ENCODE measurements around the gene SELENOM. TPM values are rescaled to one million over a fixed set of nuclear protein-coding genes. Genes with fewer than 3 reads are reported as not detected.
"Not testable (repeated sequence)": the region's sequence is repeated elsewhere in the genome, so short reads cannot be mapped to it uniquely, and the experiment has no call there.

SELENOM gene
- total RNA-seq, 1 donor from 2014 or later: 89.0 TPM

GRCh38 chr22:31062566-31063230 is 44.7 kb downstream of the SELENOM start:
- TF ChIP-seq CTCF (IDR thresholded peaks at IDR 0.05): no peak
- intact Hi-C loops (cut with DNase I): no loop called here
- no peak for ATAC-seq

GRCh38 chr22:31059663-31060062 is 47.7 kb downstream of the SELENOM start:
- intact Hi-C loops (cut with DNase I); ATAC-seq; H3K4me3 ChIP-seq; DNase-seq; H3K27me3 ChIP-seq; H3K36me3 ChIP-seq; H3K27ac ChIP-seq; H3K4me1 ChIP-seq; H3K9me3 ChIP-seq: not testable (repeated sequence)

More at GRCh38 chr22:31062566-31063230, 44.7 kb downstream of the SELENOM start:
- Histone ChIP-seq H3K27ac (no peak overlapping the region), H3K36me3 (no peaks in the 10 kb centered on the region), H3K9me3 (no peaks in the 10 kb centered on the region), H3K27me3 (no peaks in the 10 kb centered on the region), H3K4me1 (no peaks in the 10 kb centered on the region), H3K4me3 (no peak overlapping the region)
- DNase-seq: no peak

DNA sequence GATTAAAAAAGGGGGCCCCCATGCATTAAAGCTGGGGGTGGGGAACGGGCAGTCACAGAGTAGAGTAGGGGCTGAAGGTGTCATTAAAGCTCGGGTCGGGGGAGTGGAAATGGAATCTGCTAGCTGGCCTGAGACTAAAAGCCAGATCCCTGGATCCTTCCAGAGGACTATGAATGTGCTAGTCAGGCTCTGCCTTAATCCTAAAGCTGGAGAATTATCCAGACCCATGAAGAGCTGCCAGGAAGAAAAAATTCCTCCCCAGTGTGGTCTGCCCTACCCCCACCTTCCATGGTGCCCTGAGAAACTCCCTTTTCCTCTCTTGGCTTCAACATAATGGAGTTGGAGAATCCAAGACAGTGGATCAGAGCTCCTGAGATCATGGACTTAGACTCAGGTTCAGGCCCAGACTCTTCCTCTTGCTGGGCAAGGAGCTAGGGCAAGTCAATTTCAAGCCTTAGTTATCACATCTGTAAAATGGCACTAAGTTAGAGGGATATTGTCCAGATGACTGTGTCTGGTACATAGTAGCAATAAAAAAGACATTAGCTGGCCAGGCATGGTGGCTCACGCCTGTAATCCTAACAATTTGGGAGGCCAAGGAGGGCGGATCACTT is 50.3 kb downstream of the SELENOM start:
- H3K4me1 ChIP-seq: peaks cover 7% of the 10 kb centered on the region

GRCh38 chr22:31055635-31056159 is 51.7 kb downstream of the SELENOM start:
- Histone ChIP-seq H3K9me3 (no peaks in the 10 kb centered on the region), H3K4me1 (peaks cover 7% of the 10 kb centered on the region), H3K27ac (peak overlapping the region; percentile 79), H3K4me3 (no peak overlapping the region), H3K36me3 (no peaks in the 10 kb centered on the region), H3K27me3 (no peaks in the 10 kb centered on the region)
- intact Hi-C loops (cut with DNase I): no loop called here
- DNase-seq (peak; percentile 94), ATAC-seq (peak; percentile 97)
- TF ChIP-seq CTCF (IDR thresholded peaks at IDR 0.05): no peak

More for the DNA sequence above, 50.3 kb downstream of the SELENOM start:
- DNase-seq: no peak
- intact Hi-C loops (cut with DNase I): no loop called here
- no peak for TF ChIP-seq CTCF (IDR thresholded peaks at IDR 0.05)
- ATAC-seq: no peak
- Histone ChIP-seq H3K27ac (no peak overlapping the region), H3K9me3 (no peaks in the 10 kb centered on the region), H3K36me3 (no peaks in the 10 kb centered on the region), H3K4me3 (no peak overlapping the region), H3K27me3 (no peaks in the 10 kb centered on the region)

DNA sequence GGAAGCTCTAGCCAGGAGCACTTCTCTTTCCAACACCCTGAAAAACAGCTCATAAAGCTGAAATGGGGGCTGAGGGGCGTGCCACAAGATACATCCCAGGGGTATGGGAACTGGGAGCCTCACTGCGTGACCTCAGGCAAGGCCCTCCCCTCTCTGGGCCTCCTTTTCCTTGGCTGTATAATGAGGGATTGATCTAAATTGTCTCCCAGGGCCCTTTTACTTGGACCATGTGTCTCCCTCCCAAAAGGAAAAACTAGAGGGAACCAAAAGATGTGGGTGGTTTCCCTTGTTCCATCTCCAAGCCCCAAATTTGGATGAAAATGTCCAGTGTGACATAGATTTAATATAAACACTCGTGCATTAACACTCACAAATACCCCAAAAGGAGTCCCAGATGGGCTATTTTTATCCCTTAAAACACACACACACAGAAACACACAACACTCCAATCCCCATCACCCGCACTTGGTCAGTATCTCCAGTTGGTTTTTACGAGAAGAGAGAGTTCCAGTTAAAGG is 52.2 kb downstream of the SELENOM start:
- Histone ChIP-seq H3K36me3 (no peaks in the 10 kb centered on the region), H3K9me3 (no peaks in the 10 kb centered on the region), H3K4me3 (no peak overlapping the region), H3K27ac (peak overlapping the region; percentile 79), H3K4me1 (peaks cover 11% of the 10 kb centered on the region), H3K27me3 (no peaks in the 10 kb centered on the region)
- intact Hi-C loops (cut with DNase I): no loop called here
- ATAC-seq (no peak), DNase-seq (no peak)
- TF ChIP-seq CTCF (IDR thresholded peaks at IDR 0.05): no peak

Other genes starting within 250 kb of the SELENOM start
- 20.0 TPM for gene MORC2, start 138.8 kb downstream of the SELENOM start, total RNA-seq
- gene TUG1, start 138.3 kb downstream of the SELENOM start, total RNA-seq: 71.8 TPM
- gene SMTN, start 26.2 kb downstream of the SELENOM start, total RNA-seq: 71.6 TPM
- gene INPP5J, start 15.4 kb upstream of the SELENOM start, total RNA-seq: 4.5 TPM
- 6.9 TPM for gene PLA2G3, start 32.9 kb upstream of the SELENOM start, total RNA-seq
- 37.9 TPM for gene RNF185, start 52.6 kb upstream of the SELENOM start, total RNA-seq
- 63.0 TPM for gene LIMK2, start 104.7 kb upstream of the SELENOM start, total RNA-seq
- 56.4 TPM for gene PIK3IP1, start 184.9 kb upstream of the SELENOM start, total RNA-seq
- gene PATZ1, start 238.8 kb upstream of the SELENOM start, total RNA-seq: 24.3 TPM